A673 (cell line): Measurements from ENCODE around the gene GABARAPL2.

Experiments used
- EZH2 ChIP-seq: fragments of 200-600 bp; sonication (generic); IDR thresholded peaks from 2 replicates; pipeline ENCODE4 v1.6.1; 2017; ENCODE audit warnings: borderline replicate concordance, low read depth, mild to moderate bottlenecking, mixed read lengths, antibody characterized with exemption, low read length; ENCODE audit not compliant: poor library complexity, severe bottlenecking
- TF ChIP-seq, protein P1 (sequence below): fragments of 300-800, 200-600 bp; sonication (generic); conservative IDR thresholded peaks from 2 replicates; pipeline ENCODE4 v1.5.1; 2017; ENCODE audit warnings: low read depth, mild to moderate bottlenecking, antibody characterized with exemption, low read length, moderate library complexity, mixed read lengths

DNA sequence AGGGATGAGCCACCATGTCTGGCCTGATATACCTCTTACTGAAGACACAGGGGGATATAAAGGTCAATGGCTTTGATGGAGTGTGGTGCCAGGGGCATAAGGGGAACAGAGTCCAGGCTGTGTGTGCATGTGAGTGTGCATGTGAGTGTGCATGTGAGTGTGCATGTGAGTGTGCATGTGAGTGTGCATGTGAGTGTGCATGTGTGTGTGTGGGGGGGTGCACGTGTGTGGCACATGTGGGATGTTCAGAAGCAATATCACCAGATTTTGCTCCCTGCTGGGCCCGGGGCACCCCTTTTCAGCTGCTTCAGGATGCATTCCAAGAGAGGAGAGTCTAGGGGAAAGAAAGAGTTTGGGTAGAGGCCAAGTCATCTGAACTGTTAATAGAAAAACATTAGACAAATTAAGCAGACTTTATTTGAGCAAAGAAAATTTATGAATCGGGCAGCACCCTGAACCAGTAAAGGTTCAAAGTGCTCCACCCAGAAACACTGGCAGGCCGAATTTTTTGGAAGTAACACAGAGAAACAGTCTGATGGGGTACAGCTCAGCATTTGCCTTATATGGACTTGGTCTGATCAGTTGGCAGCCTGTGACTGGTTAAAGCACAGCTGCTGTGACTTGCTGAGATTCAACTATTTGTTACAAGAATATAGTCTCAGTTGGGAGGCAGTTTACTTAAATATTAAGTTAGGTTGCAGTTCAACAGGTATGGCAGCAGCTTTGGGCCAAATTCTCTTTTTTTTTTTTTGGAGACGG, 40.0 kb upstream of the GABARAPL2 start:
- TF ChIP-seq, protein P1, sequence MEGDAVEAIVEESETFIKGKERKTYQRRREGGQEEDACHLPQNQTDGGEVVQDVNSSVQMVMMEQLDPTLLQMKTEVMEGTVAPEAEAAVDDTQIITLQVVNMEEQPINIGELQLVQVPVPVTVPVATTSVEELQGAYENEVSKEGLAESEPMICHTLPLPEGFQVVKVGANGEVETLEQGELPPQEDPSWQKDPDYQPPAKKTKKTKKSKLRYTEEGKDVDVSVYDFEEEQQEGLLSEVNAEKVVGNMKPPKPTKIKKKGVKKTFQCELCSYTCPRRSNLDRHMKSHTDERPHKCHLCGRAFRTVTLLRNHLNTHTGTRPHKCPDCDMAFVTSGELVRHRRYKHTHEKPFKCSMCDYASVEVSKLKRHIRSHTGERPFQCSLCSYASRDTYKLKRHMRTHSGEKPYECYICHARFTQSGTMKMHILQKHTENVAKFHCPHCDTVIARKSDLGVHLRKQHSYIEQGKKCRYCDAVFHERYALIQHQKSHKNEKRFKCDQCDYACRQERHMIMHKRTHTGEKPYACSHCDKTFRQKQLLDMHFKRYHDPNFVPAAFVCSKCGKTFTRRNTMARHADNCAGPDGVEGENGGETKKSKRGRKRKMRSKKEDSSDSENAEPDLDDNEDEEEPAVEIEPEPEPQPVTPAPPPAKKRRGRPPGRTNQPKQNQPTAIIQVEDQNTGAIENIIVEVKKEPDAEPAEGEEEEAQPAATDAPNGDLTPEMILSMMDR = no peak
- no peak for TF ChIP-seq EZH2
